Neuron (in vitro differentiated cells): ENCODE data around the gene ERICH3.

Experiments
- H2AFZ ChIP-seq: one replicate; pipeline ENCODE4 v1.6.1; 2013; ENCODE audit warnings: low read depth, mild to moderate bottlenecking, inconsistent platforms, low read length, moderate library complexity
- H3K27me3 ChIP-seq: one replicate; pipeline ENCODE4 v1.6.1; 2013; ENCODE audit warnings: low read length; ENCODE audit not compliant: insufficient read depth
- H3K36me3 ChIP-seq: one replicate; pipeline ENCODE4 v1.6.1; 2013; ENCODE audit warnings: low read length; ENCODE audit not compliant: insufficient read depth
- H3K4me1 ChIP-seq: one replicate; pipeline ENCODE4 v1.6.1; 2013; ENCODE audit warnings: low read length; ENCODE audit not compliant: insufficient read depth
- H3K4me3 ChIP-seq: 2 replicates; pipeline ENCODE4 v1.5.1; 2013; ENCODE audit warnings: mild to moderate bottlenecking, low read length, moderate library complexity
- H3K9me3 ChIP-seq: one replicate; pipeline ENCODE4 v1.6.1; 2013; ENCODE audit warnings: low read length

Gene ERICH3, protein sequence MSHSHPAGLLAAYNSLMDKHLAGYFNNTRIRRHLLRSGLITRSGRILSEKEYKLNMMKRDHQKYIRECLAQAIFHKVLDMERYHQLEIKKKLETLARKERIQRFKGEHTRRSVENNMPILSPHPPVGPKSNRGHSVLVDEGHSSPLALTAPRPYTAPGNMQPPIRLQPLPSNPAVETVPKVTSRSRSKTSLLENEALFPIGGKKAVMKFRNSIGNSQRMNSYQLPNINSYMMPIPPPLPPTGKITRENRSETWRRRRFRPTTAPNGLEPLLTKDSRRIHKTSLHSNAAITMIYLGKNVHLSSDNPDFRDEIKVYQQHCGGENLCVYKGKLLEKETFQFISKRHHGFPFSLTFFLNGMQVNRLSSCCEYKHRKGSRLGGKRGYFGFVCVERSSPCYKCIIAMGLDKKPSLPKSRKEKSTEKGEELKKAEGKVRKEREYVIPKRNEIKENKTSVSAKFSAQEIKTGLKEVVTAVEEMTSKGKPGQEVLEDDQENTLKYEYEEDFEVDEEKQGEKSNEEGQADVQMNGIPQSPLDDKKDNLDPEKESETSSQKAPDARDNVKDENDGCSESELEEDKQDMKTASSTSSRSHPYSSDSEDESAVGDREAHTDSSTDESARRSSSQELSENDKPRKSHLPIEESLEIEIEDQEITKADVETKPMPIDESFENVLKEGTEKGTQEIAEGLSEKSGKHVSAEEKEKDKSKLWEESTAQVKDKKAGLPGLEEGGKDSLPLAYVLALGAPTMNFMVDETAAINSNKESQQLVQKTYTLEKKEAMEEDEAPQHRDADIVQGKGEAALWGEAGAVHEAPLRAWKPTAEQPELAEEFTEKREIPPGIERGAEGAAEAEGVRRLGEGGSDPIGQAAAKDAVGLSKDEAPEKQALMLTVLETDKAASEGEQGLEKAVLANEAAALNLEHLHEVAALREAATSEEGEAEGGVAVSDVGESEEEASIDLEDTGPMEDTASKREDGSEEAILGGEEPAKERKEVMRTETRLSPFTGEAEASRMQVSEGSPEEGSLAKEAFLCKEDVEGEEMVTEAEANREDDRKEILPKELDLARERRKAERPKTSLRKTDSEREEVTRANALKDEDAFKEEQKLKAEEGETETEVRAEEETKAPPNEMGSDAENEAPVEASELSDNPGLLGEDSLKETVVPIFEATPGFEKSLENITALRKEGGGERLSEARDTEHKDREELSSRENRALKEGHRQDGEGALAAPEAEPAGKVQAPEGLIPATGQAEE (N-terminal part only)

DNA sequence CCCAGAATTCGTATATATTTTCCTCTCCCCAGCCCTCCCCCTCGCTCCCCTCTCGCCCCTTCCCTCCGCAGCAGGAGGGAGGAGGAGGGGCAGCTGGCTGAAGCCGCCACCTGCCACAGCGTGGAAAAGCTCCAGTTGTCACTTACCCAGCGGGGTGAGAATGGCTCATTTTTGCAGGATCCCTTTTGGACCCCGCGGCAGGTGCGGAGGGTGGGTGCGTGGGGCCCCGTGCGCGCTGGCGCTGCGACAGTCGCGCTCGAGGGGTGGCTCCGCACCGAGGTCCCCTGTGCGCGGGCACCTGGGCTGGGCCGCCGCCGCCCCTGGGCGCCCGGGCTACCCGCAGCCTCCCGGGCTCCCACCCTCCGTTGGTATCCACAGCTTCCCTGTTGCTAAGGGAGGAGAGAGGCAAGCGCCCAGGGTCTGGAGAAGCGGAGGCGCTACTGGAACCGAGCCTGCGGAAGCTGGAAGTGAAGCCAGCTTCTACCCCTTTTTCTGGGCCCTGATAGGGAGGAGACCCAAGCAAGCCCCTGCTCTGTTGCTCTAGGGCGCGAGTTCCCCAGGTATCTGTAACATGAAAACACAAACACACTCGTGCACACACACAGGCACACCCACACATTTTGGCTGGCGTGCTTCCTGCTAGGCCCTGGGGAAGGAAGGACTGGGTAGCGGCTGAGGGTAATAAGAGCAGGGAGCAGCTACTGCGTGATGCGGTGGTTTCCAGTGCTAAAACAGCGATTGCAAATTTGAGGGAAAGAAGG is at the start of gene ERICH3:
TSS of gene ERICH3 (minus strand) at position 442 of the 761 bp plus-strand sequence. CDS start at position 169, 273 bp downstream.
- H2AFZ ChIP-seq: no peak within 1 kb of the TSS
- no peaks in the 10 kb centered on the region for H3K4me1 ChIP-seq
- H3K27me3 ChIP-seq: no peaks in the 10 kb centered on the region
- peaks cover 3% of the 10 kb centered on the region for H3K9me3 ChIP-seq
- no peaks in the 10 kb centered on the region for H3K36me3 ChIP-seq
- H3K4me3 ChIP-seq: no peak within 1 kb of the TSS

DNA sequence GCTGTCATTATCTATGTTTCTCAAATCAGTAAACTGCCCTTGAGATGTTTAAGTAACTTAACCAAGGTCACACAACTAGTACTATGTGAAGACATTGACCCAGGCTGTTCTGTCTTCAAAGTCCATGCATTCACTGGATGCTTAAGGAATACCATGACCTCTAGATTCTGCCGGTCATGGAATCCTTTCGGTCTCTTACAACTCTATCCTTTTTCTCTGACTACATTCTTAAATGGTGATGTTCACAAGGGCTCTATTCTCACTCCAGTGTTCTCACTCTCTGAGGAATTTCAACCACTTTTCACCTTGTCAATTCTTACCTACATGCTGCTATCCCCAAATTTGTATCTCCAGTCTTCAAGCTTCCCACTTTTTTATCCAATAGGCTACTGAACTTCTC is 44.0 kb upstream of the ERICH3 start:
- no peaks in the 10 kb centered on the region for H3K4me1 ChIP-seq
- peaks cover 8% of the 10 kb centered on the region for H3K36me3 ChIP-seq
- no peak overlapping the region for H3K4me3 ChIP-seq
- H2AFZ ChIP-seq: no peak overlapping the region
- H3K9me3 ChIP-seq: no peaks in the 10 kb centered on the region
- H3K27me3 ChIP-seq: no peaks in the 10 kb centered on the region

GRCh38 chr1:74716822-74717221 is 43.2 kb upstream of the ERICH3 start:
- H3K4me1 ChIP-seq: no peaks in the 10 kb centered on the region
- no peaks in the 10 kb centered on the region for H3K27me3 ChIP-seq
- H2AFZ ChIP-seq: no peak overlapping the region
- no peak overlapping the region for H3K4me3 ChIP-seq
- H3K9me3 ChIP-seq: no peaks in the 10 kb centered on the region
- peaks cover 8% of the 10 kb centered on the region for H3K36me3 ChIP-seq

DNA sequence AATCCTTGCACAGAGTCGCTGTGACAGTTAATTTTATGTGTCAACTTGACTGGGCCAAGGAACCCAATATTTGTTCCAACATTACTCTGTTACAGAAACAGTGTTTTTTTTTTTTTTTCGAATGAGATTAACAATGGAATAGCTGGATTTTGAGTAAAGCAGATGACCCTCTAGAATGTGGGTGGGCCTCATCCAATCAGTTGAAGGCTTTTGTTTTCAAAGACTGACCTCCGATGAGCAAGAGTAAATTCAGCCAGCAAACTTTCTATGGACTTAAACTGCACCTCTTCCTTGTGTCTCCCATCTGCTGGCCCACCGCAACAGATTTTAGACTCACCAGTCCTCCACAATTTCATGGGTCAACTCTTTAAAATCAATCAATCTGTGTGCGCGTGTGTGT is 42.2 kb upstream of the ERICH3 start:
- H2AFZ ChIP-seq: no peak overlapping the region
- H3K4me1 ChIP-seq: no peaks in the 10 kb centered on the region

GRCh38 chr1:74715236-74715502 is 41.6 kb upstream of the ERICH3 start:
- H3K9me3 ChIP-seq: no peaks in the 10 kb centered on the region
- H3K4me1 ChIP-seq: no peaks in the 10 kb centered on the region
- no peak overlapping the region for H3K4me3 ChIP-seq
- H2AFZ ChIP-seq: no peak overlapping the region
- no peaks in the 10 kb centered on the region for H3K27me3 ChIP-seq
- peaks cover 3% of the 10 kb centered on the region for H3K36me3 ChIP-seq

More for the DNA sequence above, 42.2 kb upstream of the ERICH3 start:
- Histone ChIP-seq H3K9me3 (no peaks in the 10 kb centered on the region), H3K27me3 (no peaks in the 10 kb centered on the region), H3K4me3 (no peak overlapping the region), H3K36me3 (peaks cover 3% of the 10 kb centered on the region)

- Histone ChIP-seq H3K4me3 (no peak overlapping the region), H2AFZ (no peak overlapping the region), H3K9me3 (no peaks in the 10 kb centered on the region), H3K36me3 (peaks cover 3% of the 10 kb centered on the region), H3K4me1 (no peaks in the 10 kb centered on the region), H3K27me3 (no peaks in the 10 kb centered on the region)
Measured at GRCh38 chr1:74714429-74715235, 41.0 kb upstream of the ERICH3 start.

GRCh38 chr1:74713849-74714248 is 40.3 kb upstream of the ERICH3 start:
- peaks cover 3% of the 10 kb centered on the region for H3K36me3 ChIP-seq
- H2AFZ ChIP-seq: no peak overlapping the region
- H3K9me3 ChIP-seq: no peaks in the 10 kb centered on the region
- H3K27me3 ChIP-seq: no peaks in the 10 kb centered on the region
- H3K4me1 ChIP-seq: no peaks in the 10 kb centered on the region
- no peak overlapping the region for H3K4me3 ChIP-seq

GRCh38 chr1:74712881-74713280 is 39.3 kb upstream of the ERICH3 start:
- no peaks in the 10 kb centered on the region for H3K9me3 ChIP-seq
- H3K36me3 ChIP-seq: peaks cover 3% of the 10 kb centered on the region
- no peaks in the 10 kb centered on the region for H3K4me1 ChIP-seq
- no peak overlapping the region for H2AFZ ChIP-seq
- no peak overlapping the region for H3K4me3 ChIP-seq
- H3K27me3 ChIP-seq: no peaks in the 10 kb centered on the region

DNA sequence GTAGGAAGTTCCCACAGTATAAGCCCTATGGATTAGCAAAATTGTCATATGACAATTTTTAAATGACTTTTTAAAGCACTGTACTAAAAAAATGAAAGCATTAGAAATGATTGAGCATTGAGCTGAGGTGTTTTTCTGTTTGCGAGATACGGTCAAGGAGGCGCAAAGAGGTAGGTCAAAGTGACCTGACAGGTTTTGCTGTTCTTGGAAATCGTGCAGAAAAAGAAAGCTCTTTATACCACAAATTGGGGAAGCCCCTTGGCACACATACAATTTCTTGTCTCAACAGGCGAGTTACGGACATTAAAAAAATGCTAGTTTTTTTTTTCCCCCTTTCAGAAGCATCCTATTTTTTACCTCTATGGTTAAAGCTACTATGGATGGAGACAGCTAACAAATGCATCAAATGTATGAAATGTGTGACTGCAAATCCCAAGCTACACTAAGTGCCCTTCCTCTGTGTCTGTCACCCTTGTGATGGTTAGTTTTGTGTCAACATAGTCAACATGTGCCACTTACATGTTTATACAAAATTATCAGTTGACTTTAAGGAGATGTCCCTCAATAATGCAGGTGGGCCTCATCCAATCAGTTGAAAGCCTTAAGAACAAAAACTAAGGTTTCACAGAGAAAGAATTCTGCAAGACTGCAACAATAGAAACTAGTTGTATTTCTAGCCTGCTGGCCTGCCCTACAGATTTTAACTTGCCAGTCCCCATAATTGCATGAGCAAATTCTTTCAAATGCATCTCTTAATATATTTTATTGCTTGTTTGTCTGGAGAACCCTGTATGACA is 30.0 kb upstream of the ERICH3 start:
- Histone ChIP-seq H3K27me3 (no peaks in the 10 kb centered on the region), H2AFZ (no peak overlapping the region), H3K4me1 (no peaks in the 10 kb centered on the region), H3K4me3 (no peak overlapping the region), H3K36me3 (no peaks in the 10 kb centered on the region), H3K9me3 (no peaks in the 10 kb centered on the region)

DNA sequence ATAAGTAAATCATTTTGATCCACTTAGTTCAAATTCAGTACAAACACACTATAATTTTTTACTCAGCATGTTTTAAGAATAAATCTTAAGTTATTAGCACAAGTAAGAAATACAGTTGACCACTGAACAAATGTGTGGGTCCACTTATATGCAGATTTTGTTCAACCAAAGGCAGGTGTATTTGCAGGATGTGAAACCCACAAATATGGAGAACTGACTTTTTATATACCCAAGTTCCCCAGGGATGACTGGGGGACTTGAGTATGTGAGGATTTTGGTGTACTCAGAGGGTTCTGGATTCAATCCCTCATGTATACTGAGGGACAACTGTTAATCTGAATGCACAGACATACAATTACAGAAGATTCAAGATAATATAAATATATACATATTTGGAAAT is 25.7 kb upstream of the ERICH3 start:
- Histone ChIP-seq H2AFZ (no peak overlapping the region), H3K27me3 (no peaks in the 10 kb centered on the region), H3K36me3 (no peaks in the 10 kb centered on the region), H3K9me3 (no peaks in the 10 kb centered on the region), H3K4me1 (no peaks in the 10 kb centered on the region), H3K4me3 (no peak overlapping the region)

DNA sequence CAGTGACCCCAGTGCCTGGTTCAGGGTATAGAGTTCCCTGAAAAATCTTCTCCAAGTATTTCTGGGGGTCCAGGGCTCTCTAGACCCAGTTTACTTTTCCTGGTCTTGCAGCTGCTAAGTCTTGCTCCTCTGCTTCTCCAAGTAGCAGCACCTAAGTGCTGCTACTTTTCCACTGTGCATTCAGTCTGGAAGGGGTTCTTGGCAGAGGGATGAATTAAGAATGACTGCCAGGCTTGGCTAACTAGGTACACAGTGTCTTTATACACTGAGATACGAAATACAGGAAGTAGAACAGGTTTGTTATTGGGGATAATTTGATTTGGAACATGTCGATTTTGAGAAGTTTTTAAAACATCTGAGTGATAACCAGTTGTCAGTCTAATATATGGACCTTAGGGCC is 24.2 kb upstream of the ERICH3 start:
- Histone ChIP-seq H3K4me3 (no peak overlapping the region), H2AFZ (no peak overlapping the region), H3K9me3 (no peaks in the 10 kb centered on the region), H3K36me3 (no peaks in the 10 kb centered on the region), H3K27me3 (no peaks in the 10 kb centered on the region), H3K4me1 (no peaks in the 10 kb centered on the region)
